SK-N-SH (cell line): Measurements from ENCODE around the gene IGFL1. TPM values are rescaled to one million over a fixed set of nuclear protein-coding genes. Genes with fewer than 3 reads are reported as not detected.

Source experiments
- CTCF ChIA-PET: fragments of 300-600, 350-600 bp; formaldehyde crosslinking; extraction: SDS; loops from one replicate; lab custom pipeline; 2021; lab: Yijun Ruan, JAX
- POLR2A ChIA-PET: fragments of 350-600 bp; sonication (Branson Sonifier 250); formaldehyde crosslinking; extraction: SDS; loops from one replicate; lab custom pipeline; 2020; ENCODE audit warnings: antibody characterized with exemption, inconsistent platforms; lab: Yijun Ruan, JAX
- DNase-seq: peaks from one replicate; pipeline ENCODE4 v3.0.0; 2012
- H2AFZ ChIP-seq: fragments of 200-600 bp; sonication (generic); 2 replicates; pipeline ENCODE4 v1.8.1; 2016; ENCODE audit warnings: antibody characterized with exemption, mild to moderate bottlenecking, low read depth
- H3F3A ChIP-seq: fragments of 200-600 bp; sonication (generic); replicated peaks from 2 replicates; pipeline ENCODE3; 2016; ENCODE audit warnings: antibody characterized with exemption, mild to moderate bottlenecking; ENCODE audit not compliant: insufficient read depth
- H3K27ac ChIP-seq, 2 experiments: fragments of 200-500 bp in 1 of 2; fragments of 200-600 bp in 1 of 2; sonication (Bioruptor generic) in 1 of 2; sonication (generic), shearing (Covaris generic) in 1 of 2; 2 replicates each; pipeline versions ENCODE4 v1.5.1 to v1.6.1; 2014 to 2016; ENCODE audit warnings: low read depth in 2 of 2, inconsistent platforms in 1 of 2, low read length in 1 of 2, mild to moderate bottlenecking in 1 of 2, mixed read lengths in 1 of 2
- H3K27me3 ChIP-seq: fragments of 200-600 bp; sonication (generic), shearing (Covaris generic); 2 replicates; pipeline ENCODE4 v1.6.1; 2016; ENCODE audit warnings: mixed run types; ENCODE audit not compliant: insufficient read depth
- H3K36me3 ChIP-seq, 2 experiments: fragments of 200-500 bp in 1 of 2; fragments of 200-600 bp in 1 of 2; sonication (Bioruptor generic) in 1 of 2; sonication (generic) in 1 of 2; replicated peaks in 1 of 2; 2 replicates each; pipeline versions ENCODE3 to v1.5.1; 2014 to 2016; ENCODE audit warnings: low read length in 1 of 2, mild to moderate bottlenecking in 1 of 2; ENCODE audit not compliant: insufficient read depth in 2 of 2, control insufficient read depth in 1 of 2
- H3K4me1 ChIP-seq, 2 experiments: fragments of 200-500 bp in 1 of 2; fragments of 200-600 bp in 1 of 2; sonication (Bioruptor generic) in 1 of 2; sonication (generic), shearing (Covaris generic) in 1 of 2; 2 replicates each; pipeline versions ENCODE4 v1.5.1 to v1.6.1; 2014 to 2016; ENCODE audit warnings: low read depth in 1 of 2, low read length in 1 of 2, mixed run types in 1 of 2; ENCODE audit not compliant: insufficient read depth in 2 of 2, control insufficient read depth in 1 of 2
- H3K4me2 ChIP-seq: fragments of 200-600 bp; sonication (generic), shearing (Covaris generic); 2 replicates; pipeline ENCODE4 v1.6.1; 2017; ENCODE audit warnings: mixed run types
- H3K4me3 ChIP-seq, 2 experiments: fragments of 200-500 bp in 1 of 2; fragments of 200-600 bp in 1 of 2; sonication (Bioruptor generic) in 1 of 2; sonication (generic), shearing (Covaris generic) in 1 of 2; 2 replicates each; pipeline versions ENCODE4 v1.5.1 to v1.8.1; 2014 to 2016; ENCODE audit warnings: low read depth in 2 of 2, inconsistent platforms in 1 of 2, low read length in 1 of 2, mild to moderate bottlenecking in 1 of 2, mixed read lengths in 1 of 2, moderate library complexity in 1 of 2
- H3K79me2 ChIP-seq: fragments of 200-600 bp; sonication (generic); 2 replicates; pipeline ENCODE4 v1.8.1; 2017; ENCODE audit warnings: mild to moderate bottlenecking; ENCODE audit not compliant: insufficient read depth
- H3K9ac ChIP-seq: fragments of 200-600 bp; sonication (generic); 2 replicates; pipeline ENCODE4 v1.6.1; 2017; ENCODE audit warnings: mixed run types
- H3K9me2 ChIP-seq: fragments of 200-600 bp; sonication (generic); 2 replicates; pipeline ENCODE4 v1.6.1; 2017; ENCODE audit warnings: mixed run types
- H3K9me3 ChIP-seq: fragments of 200-600 bp; sonication (generic); 2 replicates; pipeline ENCODE4 v1.6.1; 2017; ENCODE audit warnings: mixed run types, mild to moderate bottlenecking, moderate library complexity
- H4K20me1 ChIP-seq: fragments of 200-600 bp; sonication (generic); 2 replicates; pipeline ENCODE4 v1.6.1; 2017; ENCODE audit warnings: mild to moderate bottlenecking, mixed run types; ENCODE audit not compliant: insufficient read depth
- MXI1 ChIP-seq: IDR thresholded peaks from 2 replicates; pipeline ENCODE4 v1.6.1; 2012; ENCODE audit warnings: mild to moderate bottlenecking, low read depth, low read length, improper control_type of control experiment
- NFIC ChIP-seq: IDR thresholded peaks from 2 replicates; pipeline ENCODE4 v1.4.0; 2012; ENCODE audit warnings: borderline replicate concordance
- NRF1 ChIP-seq: IDR thresholded peaks from 2 replicates; pipeline ENCODE4 v1.6.1; 2012; ENCODE audit warnings: low read depth, mild to moderate bottlenecking, low read length
- POLR2AphosphoS5 ChIP-seq: IDR thresholded peaks from 2 replicates; pipeline ENCODE4 v1.6.1; 2012; ENCODE audit warnings: low read depth, low read length
- RAD21 ChIP-seq: IDR thresholded peaks from 2 replicates; pipeline ENCODE4 v1.6.1; 2012; ENCODE audit warnings: mild to moderate bottlenecking, low read length
- TCF12 ChIP-seq: IDR thresholded peaks from 2 replicates; pipeline ENCODE4 v1.4.0; 2012
- WGBS: methylation state at CpG from one replicate; pipeline ENCODE4 v1.1.6; 2017; ENCODE audit warnings: low lambda C conversion rate; 5-methylcytosine and 5-hydroxymethylcytosine counted together
- polyA plus RNA-seq, 3 experiments: library from polyadenylated mRNA; depleted of rRNA; stranded (reverse); fragments of >200 nt; gene quantifications; 2 replicates each; pipeline ENCODE4 v1.2.3, GENCODE V29; 2012
- TF ChIP-seq, protein P1 (sequence below): fragments of 150-350 bp; IDR thresholded peaks from 2 replicates; pipeline ENCODE4 v1.6.1; 2016; ENCODE audit warnings: mild to moderate bottlenecking, low read depth, low read length
- TF ChIP-seq, protein P2 (sequence below): IDR thresholded peaks from 2 replicates; pipeline ENCODE4 v1.6.1; 2012; ENCODE audit warnings: mild to moderate bottlenecking, low read depth, low read length, moderate library complexity

The IGFL1 gene
- polyA plus RNA-seq, 1 of the 3 experiments (the other 2 are of a cell fraction) = not detected

DNA sequence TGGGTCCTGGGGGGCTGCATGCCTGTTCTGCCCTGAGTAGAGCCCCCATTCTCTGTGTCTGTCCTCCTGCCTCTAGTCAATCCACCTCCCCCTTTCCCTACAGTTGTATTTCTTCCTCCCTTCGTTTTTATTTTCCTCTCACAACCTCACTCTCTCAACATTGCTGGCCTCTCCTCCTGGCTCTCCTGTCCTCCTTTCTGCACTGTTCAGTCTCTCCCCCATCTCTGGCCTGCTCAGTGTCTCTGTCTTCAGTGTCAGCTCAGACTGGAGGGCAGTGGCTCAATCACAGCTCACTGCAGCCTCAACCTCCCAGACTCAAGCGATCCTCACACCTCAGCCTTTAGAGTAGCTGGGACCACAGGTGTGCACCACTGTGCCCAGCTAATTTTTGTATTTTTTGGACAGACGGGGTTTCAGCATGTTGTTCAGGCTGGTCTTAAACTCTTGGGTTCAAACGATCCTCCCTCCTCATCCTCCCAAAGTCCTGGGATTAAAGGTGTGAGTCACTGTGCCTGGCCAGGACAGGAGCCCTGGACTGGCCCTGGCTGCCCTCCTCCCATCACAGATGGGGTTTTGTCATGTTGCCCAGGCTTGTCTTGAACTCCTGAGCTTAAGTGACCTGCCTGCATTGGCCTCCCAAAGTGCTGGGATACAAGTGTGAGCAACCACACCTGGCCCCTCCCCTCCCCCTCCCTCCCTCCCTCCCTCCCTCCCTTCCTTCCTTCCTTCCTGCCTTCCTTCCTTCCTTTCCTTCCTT is 32.0 kb upstream of the IGFL1 start:
- 5% methylated on average over 4 of the region's 4 CpGs for WGBS
- no peaks in the 10 kb centered on the region for H3K9me2 ChIP-seq
- H3K9me3 ChIP-seq = no peaks in the 10 kb centered on the region
- H4K20me1 ChIP-seq = no peaks in the 10 kb centered on the region
- no peak overlapping the region for H3K4me3 ChIP-seq
- ChIA-PET CTCF (interaction anchor here (0.6 to 2.1 kb wide), 2 partner anchors 8 to 428 kb away, joined by 3 to 9 read pairs; partner anchors contain the start of gene SIX5), POLR2A (no interaction called here)
- DNase-seq = no peak
- 0 out of 4 replicates have a peak, but pooled peaks cover 0 to 6% of the 10 kb centered on the region in 2 experiments for H3K4me1 ChIP-seq
- no peaks in the 10 kb centered on the region for H3K36me3 ChIP-seq
- no peak overlapping the region for H3K27ac ChIP-seq
- H3K79me2 ChIP-seq = no peaks in the 10 kb centered on the region
- no peak overlapping the region for H3K9ac ChIP-seq
- TF ChIP-seq, protein P1, sequence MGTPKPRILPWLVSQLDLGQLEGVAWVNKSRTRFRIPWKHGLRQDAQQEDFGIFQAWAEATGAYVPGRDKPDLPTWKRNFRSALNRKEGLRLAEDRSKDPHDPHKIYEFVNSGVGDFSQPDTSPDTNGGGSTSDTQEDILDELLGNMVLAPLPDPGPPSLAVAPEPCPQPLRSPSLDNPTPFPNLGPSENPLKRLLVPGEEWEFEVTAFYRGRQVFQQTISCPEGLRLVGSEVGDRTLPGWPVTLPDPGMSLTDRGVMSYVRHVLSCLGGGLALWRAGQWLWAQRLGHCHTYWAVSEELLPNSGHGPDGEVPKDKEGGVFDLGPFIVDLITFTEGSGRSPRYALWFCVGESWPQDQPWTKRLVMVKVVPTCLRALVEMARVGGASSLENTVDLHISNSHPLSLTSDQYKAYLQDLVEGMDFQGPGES = no peak
- TF ChIP-seq TCF12 (no peak), POLR2AphosphoS5 (no peak), MXI1 (no peak), NRF1 (no peak)
- TF ChIP-seq, protein P2, sequence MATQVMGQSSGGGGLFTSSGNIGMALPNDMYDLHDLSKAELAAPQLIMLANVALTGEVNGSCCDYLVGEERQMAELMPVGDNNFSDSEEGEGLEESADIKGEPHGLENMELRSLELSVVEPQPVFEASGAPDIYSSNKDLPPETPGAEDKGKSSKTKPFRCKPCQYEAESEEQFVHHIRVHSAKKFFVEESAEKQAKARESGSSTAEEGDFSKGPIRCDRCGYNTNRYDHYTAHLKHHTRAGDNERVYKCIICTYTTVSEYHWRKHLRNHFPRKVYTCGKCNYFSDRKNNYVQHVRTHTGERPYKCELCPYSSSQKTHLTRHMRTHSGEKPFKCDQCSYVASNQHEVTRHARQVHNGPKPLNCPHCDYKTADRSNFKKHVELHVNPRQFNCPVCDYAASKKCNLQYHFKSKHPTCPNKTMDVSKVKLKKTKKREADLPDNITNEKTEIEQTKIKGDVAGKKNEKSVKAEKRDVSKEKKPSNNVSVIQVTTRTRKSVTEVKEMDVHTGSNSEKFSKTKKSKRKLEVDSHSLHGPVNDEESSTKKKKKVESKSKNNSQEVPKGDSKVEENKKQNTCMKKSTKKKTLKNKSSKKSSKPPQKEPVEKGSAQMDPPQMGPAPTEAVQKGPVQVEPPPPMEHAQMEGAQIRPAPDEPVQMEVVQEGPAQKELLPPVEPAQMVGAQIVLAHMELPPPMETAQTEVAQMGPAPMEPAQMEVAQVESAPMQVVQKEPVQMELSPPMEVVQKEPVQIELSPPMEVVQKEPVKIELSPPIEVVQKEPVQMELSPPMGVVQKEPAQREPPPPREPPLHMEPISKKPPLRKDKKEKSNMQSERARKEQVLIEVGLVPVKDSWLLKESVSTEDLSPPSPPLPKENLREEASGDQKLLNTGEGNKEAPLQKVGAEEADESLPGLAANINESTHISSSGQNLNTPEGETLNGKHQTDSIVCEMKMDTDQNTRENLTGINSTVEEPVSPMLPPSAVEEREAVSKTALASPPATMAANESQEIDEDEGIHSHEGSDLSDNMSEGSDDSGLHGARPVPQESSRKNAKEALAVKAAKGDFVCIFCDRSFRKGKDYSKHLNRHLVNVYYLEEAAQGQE = no peak
- H3F3A ChIP-seq = peaks cover 15% of the 10 kb centered on the region
- H3K4me2 ChIP-seq = no peak overlapping the region
- peaks cover 1% of the 10 kb centered on the region; the same call in 1 of the 2 replicates for H3K27me3 ChIP-seq
- no peak overlapping the region for H2AFZ ChIP-seq

DNA sequence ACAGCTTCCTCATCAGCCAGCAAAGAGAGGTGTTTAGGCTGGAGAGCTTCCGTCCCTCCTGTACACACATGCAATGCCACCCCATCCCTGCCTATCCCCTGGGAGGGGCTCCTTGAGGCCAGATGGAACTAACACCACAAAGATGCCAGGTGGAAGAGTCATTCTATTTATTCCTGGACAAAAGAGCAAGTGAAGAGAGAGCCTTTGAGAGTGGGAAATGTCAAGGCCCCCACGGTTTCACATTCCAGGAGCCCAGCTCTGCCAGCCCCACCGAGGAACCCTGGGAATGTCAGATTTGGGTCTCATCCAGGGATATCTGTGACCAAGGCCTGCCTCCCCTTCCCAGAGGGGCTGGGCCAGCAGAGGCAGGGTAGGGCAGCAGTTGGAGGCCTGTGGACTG is 30.8 kb upstream of the IGFL1 start:
- Histone ChIP-seq H3K4me1 (0 out of 4 replicates have a peak, but pooled peaks cover 0 to 6% of the 10 kb centered on the region in 2 experiments), H3K4me2 (no peak overlapping the region), H3K79me2 (no peaks in the 10 kb centered on the region), H3F3A (peaks cover 12% of the 10 kb centered on the region), H2AFZ (no peak overlapping the region), H3K4me3 (no peak overlapping the region), H3K9ac (no peak overlapping the region), H4K20me1 (no peaks in the 10 kb centered on the region), H3K27me3 (peaks cover 5% of the 10 kb centered on the region; the same call in 1 of the 2 replicates), H3K36me3 (no peaks in the 10 kb centered on the region), H3K9me3 (no peaks in the 10 kb centered on the region), H3K27ac (no peak overlapping the region), H3K9me2 (no peaks in the 10 kb centered on the region)
- ChIA-PET POLR2A (no interaction called here), CTCF (interaction anchor here (1.0 to 2.1 kb wide), 3 partner anchors 10 to 170 kb away, joined by 3 to 9 read pairs (median 4); no protein-coding TSS in a partner anchor)
- TF ChIP-seq NFIC (no peak), RAD21 (no peak), TCF12 (no peak)
- no peak for DNase-seq
- WGBS = 30% methylated on average over 3 of the region's 3 CpGs
